ENCODE data around the gene PLOD3.

DNA sequence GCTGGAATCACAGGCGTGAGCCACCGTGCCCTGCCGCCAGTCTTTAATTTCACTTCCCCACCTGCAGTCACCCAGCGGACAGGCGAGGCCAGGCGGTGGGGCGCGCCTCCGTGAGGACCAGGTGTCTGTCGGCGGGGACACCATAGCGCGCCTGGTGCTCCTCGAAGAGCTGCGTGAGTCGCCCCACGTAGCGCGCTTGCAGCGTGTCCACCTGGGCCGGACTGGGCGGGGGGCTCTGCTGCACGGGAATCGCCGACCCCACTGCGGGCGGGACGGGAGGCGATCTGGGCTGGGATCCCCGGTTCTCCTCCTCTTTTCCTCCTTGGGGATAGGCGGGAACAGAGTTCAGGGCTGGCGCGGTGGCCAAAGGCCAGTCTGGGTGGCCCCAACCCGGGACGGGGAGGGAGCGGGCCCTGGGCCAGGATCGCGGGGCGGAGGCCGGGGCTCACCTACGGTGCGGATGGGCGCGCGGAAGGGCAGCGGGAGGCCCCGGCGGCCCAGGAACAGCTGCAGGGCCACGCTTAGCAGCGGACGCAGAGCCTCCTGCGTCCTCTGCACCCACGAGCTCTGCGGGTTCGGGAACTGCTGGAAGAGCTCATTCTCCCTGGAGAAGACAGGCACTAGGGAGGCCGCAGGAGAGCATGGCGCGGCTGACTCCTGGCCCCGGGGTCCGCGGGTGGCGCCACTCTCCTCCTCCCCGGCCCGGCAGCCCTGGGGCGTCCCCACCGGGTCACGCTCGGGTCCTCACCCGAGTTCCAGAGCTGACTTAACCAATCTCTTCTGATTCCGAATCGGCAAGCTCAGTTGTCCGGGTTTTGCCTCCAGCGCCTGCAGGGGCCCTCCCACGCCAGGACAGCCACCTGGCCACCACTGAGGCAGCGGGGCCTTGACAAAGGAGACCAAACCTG, 15.4 kb downstream of the PLOD3 start:
- TF ChIP-seq, protein P1, sequence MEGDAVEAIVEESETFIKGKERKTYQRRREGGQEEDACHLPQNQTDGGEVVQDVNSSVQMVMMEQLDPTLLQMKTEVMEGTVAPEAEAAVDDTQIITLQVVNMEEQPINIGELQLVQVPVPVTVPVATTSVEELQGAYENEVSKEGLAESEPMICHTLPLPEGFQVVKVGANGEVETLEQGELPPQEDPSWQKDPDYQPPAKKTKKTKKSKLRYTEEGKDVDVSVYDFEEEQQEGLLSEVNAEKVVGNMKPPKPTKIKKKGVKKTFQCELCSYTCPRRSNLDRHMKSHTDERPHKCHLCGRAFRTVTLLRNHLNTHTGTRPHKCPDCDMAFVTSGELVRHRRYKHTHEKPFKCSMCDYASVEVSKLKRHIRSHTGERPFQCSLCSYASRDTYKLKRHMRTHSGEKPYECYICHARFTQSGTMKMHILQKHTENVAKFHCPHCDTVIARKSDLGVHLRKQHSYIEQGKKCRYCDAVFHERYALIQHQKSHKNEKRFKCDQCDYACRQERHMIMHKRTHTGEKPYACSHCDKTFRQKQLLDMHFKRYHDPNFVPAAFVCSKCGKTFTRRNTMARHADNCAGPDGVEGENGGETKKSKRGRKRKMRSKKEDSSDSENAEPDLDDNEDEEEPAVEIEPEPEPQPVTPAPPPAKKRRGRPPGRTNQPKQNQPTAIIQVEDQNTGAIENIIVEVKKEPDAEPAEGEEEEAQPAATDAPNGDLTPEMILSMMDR (IDR thresholded peaks at IDR 0.05; ENCODE audit: low read depth, low read length) = no peak
- TF ChIP-seq POLR2A (IDR thresholded peaks at IDR 0.05; ENCODE audit: extremely low read depth, insufficient read length) (no peak), MYC (IDR thresholded peaks at IDR 0.05; ENCODE audit: low read depth, low read length) (no peak)
- TF ChIP-seq, protein P2, sequence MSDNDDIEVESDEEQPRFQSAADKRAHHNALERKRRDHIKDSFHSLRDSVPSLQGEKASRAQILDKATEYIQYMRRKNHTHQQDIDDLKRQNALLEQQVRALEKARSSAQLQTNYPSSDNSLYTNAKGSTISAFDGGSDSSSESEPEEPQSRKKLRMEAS (IDR thresholded peaks at IDR 0.05; ENCODE audit: low read depth, low read length) = no peak
